Measurements from ENCODE around the gene IGSF23. TPM values are rescaled to one million over a fixed set of nuclear protein-coding genes. Genes with fewer than 3 reads are reported as not detected.

The IGSF23 gene
- total RNA-seq, 1 donor from 2014 or later, result not detected

GRCh38 chr19:44575116-44575700, 38.2 kb upstream of the IGSF23 start:
- no peak overlapping the region for H3K4me3 ChIP-seq (ENCODE audit: low read depth, low read length)
- H3K27me3 ChIP-seq (ENCODE audit: control insufficient read depth, insufficient read depth, low read length), result no peaks in the 10 kb centered on the region
- DNase-seq (ENCODE audit: low read depth), result no peak
- FAIRE-seq, result peak; percentile 43
- TF ChIP-seq CTCF (IDR thresholded peaks at IDR 0.05; ENCODE audit: insufficient read depth, low read length, severe bottlenecking), result no peak
- H3K36me3 ChIP-seq (ENCODE audit: control insufficient read depth, insufficient read depth, low read length), result no peaks in the 10 kb centered on the region

GRCh38 chr19:44576843-44577565, 36.4 kb upstream of the IGSF23 start:
- TF ChIP-seq CTCF (IDR thresholded peaks at IDR 0.05; ENCODE audit: insufficient read depth, low read length, severe bottlenecking), result peak; percentile 89
- FAIRE-seq, result no peak
- peak; percentile 58 for DNase-seq (ENCODE audit: low read depth)
- H3K36me3 ChIP-seq (ENCODE audit: control insufficient read depth, insufficient read depth, low read length), result no peaks in the 10 kb centered on the region
- H3K4me3 ChIP-seq (ENCODE audit: low read depth, low read length), result no peak overlapping the region
- H3K27me3 ChIP-seq (ENCODE audit: control insufficient read depth, insufficient read depth, low read length), result no peaks in the 10 kb centered on the region

- DNase-seq (ENCODE audit: low read depth) (no peak), FAIRE-seq (no peak)
- H3K27me3 ChIP-seq (ENCODE audit: control insufficient read depth, insufficient read depth, low read length), result no peaks in the 10 kb centered on the region
- no peak for TF ChIP-seq CTCF (IDR thresholded peaks at IDR 0.05; ENCODE audit: insufficient read depth, low read length, severe bottlenecking)
- no peaks in the 10 kb centered on the region for H3K36me3 ChIP-seq (ENCODE audit: control insufficient read depth, insufficient read depth, low read length)
- no peak overlapping the region for H3K4me3 ChIP-seq (ENCODE audit: low read depth, low read length)
Measured at GRCh38 chr19:44577566-44577874, 35.8 kb upstream of the IGSF23 start.

GRCh38 chr19:44579663-44580365, 33.5 kb upstream of the IGSF23 start:
- TF ChIP-seq CTCF (IDR thresholded peaks at IDR 0.05; ENCODE audit: insufficient read depth, low read length, severe bottlenecking), result no peak
- no peak for DNase-seq (ENCODE audit: low read depth)
- peak; percentile 36 for FAIRE-seq
- Histone ChIP-seq H3K4me3 (ENCODE audit: low read depth, low read length) (no peak overlapping the region), H3K27me3 (ENCODE audit: control insufficient read depth, insufficient read depth, low read length) (no peaks in the 10 kb centered on the region), H3K36me3 (ENCODE audit: control insufficient read depth, insufficient read depth, low read length) (no peaks in the 10 kb centered on the region)

- DNase-seq (ENCODE audit: low read depth) (no peak), FAIRE-seq (no peak)
- Histone ChIP-seq H3K4me3 (ENCODE audit: low read depth, low read length) (no peak overlapping the region), H3K27me3 (ENCODE audit: control insufficient read depth, insufficient read depth, low read length) (no peaks in the 10 kb centered on the region), H3K36me3 (ENCODE audit: control insufficient read depth, insufficient read depth, low read length) (no peaks in the 10 kb centered on the region)
- no peak for TF ChIP-seq CTCF (IDR thresholded peaks at IDR 0.05; ENCODE audit: insufficient read depth, low read length, severe bottlenecking)
Measured at GRCh38 chr19:44580366-44580895, 32.9 kb upstream of the IGSF23 start.
